ENCODE results near the gene ZAR1L.

ZAR1L gene

DNA sequence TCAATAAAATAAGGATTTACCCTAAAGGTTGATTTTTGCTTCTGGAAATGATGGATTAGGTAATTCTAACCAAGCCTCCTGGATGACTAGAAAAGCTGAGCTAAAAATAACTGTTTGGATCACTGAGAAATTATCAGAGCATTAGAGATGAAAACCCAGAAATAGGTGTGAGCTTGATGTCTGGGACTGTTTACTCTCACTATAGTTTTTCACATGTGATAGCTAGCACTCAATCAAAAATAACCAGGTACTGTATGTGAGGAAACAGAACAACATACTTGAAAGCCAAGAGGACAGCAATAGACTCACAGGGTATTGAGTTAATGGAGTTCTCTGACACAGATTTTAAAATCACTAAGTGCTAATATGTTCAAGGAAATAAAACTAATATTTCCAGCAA is 9.5 kb downstream of the ZAR1L start:
- TF ChIP-seq, protein P1, sequence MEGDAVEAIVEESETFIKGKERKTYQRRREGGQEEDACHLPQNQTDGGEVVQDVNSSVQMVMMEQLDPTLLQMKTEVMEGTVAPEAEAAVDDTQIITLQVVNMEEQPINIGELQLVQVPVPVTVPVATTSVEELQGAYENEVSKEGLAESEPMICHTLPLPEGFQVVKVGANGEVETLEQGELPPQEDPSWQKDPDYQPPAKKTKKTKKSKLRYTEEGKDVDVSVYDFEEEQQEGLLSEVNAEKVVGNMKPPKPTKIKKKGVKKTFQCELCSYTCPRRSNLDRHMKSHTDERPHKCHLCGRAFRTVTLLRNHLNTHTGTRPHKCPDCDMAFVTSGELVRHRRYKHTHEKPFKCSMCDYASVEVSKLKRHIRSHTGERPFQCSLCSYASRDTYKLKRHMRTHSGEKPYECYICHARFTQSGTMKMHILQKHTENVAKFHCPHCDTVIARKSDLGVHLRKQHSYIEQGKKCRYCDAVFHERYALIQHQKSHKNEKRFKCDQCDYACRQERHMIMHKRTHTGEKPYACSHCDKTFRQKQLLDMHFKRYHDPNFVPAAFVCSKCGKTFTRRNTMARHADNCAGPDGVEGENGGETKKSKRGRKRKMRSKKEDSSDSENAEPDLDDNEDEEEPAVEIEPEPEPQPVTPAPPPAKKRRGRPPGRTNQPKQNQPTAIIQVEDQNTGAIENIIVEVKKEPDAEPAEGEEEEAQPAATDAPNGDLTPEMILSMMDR (IDR thresholded peaks at IDR 0.05; ENCODE audit: control extremely low read depth, extremely low read depth, low read depth, missing control alignments): no peak
- POLR2A ChIA-PET: no interaction called here
- CTCF ChIA-PET: interaction anchor here (0.9 to 4.4 kb wide), 6 partner anchors 9 to 396 kb away, joined by 3 to 23 read pairs (median 6); partner anchors contain the start of gene BRCA2
- no peak for DNase-seq (ENCODE audit: extremely low spot score)

GRCh38 chr13:32302461-32302860 is 12.7 kb downstream of the ZAR1L start:
- TF ChIP-seq, protein P1 (IDR thresholded peaks at IDR 0.05; ENCODE audit: control extremely low read depth, extremely low read depth, low read depth, missing control alignments): no peak
- POLR2A ChIA-PET: no interaction called here
- no peak for DNase-seq (ENCODE audit: extremely low spot score)
- CTCF ChIA-PET: interaction anchor here (1.0 to 2.1 kb wide), 5 partner anchors 13 to 279 kb away, joined by 3 to 6 read pairs (median 3); partner anchors contain the start of genes BRCA2 and ZAR1L

DNA sequence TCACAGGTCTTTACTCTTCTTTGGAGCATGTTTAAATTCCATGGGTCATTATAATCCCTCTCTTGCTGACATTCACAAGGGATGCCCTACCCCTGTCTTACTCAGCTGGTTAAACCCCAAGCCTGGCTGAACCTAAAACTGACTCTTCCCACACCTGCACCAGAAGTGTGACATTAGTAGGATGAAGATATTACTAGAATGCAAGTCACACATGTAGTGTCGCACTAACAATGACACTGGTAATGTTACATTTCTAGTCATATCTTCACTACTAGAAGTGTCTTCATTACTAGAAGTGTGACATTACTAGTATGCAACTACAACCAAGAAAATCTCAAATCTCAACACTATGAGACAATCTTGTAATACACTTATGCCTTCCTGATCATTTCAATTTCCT is 14.2 kb downstream of the ZAR1L start:
- ChIA-PET POLR2A (no interaction called here), CTCF (interaction anchor here (1.0 kb wide), 1 partner anchor 14 kb away, joined by 3 read pairs; the partner anchor contains the start of genes BRCA2 and ZAR1L)
- DNase-seq (ENCODE audit: extremely low spot score): no peak
- TF ChIP-seq, protein P1 (IDR thresholded peaks at IDR 0.05; ENCODE audit: control extremely low read depth, extremely low read depth, low read depth, missing control alignments): no peak

GRCh38 chr13:32300406-32300805 is 14.8 kb downstream of the ZAR1L start:
- TF ChIP-seq, protein P1 (IDR thresholded peaks at IDR 0.05; ENCODE audit: control extremely low read depth, extremely low read depth, low read depth, missing control alignments): no peak
- ChIA-PET CTCF (no interaction called here), POLR2A (no interaction called here)
- no peak for DNase-seq (ENCODE audit: extremely low spot score)

GRCh38 chr13:32299893-32300292 is 15.3 kb downstream of the ZAR1L start:
- TF ChIP-seq, protein P1 (IDR thresholded peaks at IDR 0.05; ENCODE audit: control extremely low read depth, extremely low read depth, low read depth, missing control alignments): no peak
- POLR2A ChIA-PET: no interaction called here
- CTCF ChIA-PET: no interaction called here
- DNase-seq (ENCODE audit: extremely low spot score): no peak

DNA sequence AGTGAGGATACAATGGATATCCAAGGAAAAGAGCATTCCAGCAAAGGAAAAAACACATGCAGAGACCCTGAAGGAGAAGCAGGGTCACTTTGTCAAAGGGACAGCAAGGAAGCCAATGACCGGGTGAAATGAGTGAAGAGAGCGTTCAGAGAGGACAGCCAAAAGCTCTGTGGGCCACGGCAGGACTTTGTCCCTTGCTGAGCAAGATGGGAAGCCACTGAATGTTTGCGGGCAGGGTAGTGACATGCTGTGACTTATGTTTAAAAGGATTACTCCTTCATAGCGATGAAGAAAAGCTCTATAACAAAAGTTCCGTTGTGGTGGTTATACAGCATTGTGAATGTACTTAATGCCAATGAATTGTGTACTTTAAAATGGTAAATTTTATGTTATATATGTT is 16.5 kb downstream of the ZAR1L start:
- TF ChIP-seq, protein P1 (IDR thresholded peaks at IDR 0.05; ENCODE audit: control extremely low read depth, extremely low read depth, low read depth, missing control alignments): no peak
- POLR2A ChIA-PET: no interaction called here
- CTCF ChIA-PET: interaction anchor here (1.0 kb wide), 2 partner anchors 9 to 29 kb away, joined by 3 read pairs; no protein-coding TSS in a partner anchor
- no peak for DNase-seq (ENCODE audit: extremely low spot score)
